SKM-1 (cell line): ENCODE results near the gene CYP2B6.
"Not testable (repeated sequence)": the region's sequence is repeated elsewhere in the genome, so short reads cannot be mapped to it uniquely, and the experiment has no call there.

ENCODE experiments used
- DNase-seq: peaks from one replicate; lab custom pipeline; 2025; ENCODE audit not compliant: unreplicated experiment; lab: John Stamatoyannopoulos, UW

Gene CYP2B6

DNA sequence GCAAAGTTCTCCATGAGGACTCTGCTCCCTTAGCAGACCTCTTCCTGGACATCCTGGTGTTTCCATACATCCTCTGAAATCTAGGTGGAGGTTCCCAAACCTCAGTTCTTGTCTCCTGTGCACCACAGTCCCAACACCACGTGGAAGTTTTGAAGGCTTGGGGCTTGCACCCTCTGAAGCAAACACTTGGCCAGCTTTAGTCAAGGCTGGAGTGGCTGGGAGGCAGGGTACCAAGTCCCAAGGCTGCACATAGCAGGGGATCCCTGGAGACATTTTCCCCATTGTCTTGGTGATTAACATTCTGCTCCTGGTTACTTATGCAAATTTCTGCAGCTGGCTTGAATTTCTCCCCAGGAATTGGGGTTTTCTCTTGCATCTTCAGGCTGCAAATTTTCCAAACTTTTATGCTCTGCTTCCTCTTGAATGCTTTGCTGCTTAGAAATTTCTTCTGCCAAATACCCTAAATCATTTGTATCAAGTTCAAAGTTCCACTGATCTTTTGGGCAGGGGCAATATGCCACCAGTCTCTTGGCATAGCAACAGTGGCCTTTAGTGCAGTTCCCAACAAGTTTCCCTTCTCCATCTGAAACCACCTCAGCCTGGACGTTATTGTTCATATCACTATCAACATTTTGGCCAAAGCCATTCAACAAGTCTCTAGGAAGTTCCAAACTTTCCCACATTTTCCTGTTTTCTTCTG is 10.2 kb upstream of the CYP2B6 start:
- not testable (repeated sequence) for DNase-seq

DNA sequence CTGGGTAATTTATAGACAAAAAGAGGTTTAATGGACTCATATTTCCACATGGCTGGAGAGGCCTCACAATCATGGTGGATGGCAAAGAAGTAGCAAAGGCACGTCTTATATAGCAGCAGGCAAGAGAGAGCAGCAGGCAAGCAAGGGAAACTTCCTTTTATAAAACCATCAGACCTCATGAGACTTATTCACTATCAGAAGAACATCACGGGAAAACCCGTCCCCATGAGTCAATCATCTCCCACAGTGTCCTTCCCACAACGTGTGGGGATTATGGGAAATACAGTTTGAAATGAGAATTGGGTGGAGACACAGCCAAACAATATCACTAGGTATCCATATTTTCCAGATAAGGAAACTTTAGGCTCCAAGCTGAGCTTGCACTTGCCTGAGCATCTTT is 9.5 kb upstream of the CYP2B6 start:
- DNase-seq: no peak

- DNase-seq: no peak
Observed at GRCh38 chr19:40982594-40983101, 8.4 kb upstream of the CYP2B6 start.

DNA sequence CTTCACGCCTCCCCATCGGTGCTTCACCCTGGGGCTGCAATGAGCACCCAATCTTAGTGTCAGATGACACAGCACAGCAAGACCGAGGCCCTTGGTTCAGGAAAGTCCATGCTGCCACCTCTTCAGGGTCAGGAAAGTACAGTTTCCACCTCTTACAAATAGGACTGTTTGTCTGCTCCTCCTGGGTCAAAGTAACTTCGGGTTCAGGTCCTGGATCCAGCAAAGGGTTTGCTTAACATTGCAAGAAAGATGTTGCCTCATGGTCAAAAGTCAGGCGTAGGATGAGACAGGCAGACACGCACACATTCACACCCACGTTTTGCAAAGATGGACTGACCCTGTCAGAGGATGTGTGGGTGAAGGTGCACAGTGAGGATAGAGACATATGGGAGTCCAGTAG is 1.6 kb upstream of the CYP2B6 start:
- no peak for DNase-seq

GRCh38 chr19:40995355-40995754 is 4.3 kb downstream of the CYP2B6 start:
- DNase-seq: no peak

GRCh38 chr19:40999018-40999417 is 7.9 kb downstream of the CYP2B6 start:
- not testable (repeated sequence) for DNase-seq

- no peak for DNase-seq
Observed at GRCh38 chr19:41000310-41000737, 9.2 kb downstream of the CYP2B6 start.

DNA sequence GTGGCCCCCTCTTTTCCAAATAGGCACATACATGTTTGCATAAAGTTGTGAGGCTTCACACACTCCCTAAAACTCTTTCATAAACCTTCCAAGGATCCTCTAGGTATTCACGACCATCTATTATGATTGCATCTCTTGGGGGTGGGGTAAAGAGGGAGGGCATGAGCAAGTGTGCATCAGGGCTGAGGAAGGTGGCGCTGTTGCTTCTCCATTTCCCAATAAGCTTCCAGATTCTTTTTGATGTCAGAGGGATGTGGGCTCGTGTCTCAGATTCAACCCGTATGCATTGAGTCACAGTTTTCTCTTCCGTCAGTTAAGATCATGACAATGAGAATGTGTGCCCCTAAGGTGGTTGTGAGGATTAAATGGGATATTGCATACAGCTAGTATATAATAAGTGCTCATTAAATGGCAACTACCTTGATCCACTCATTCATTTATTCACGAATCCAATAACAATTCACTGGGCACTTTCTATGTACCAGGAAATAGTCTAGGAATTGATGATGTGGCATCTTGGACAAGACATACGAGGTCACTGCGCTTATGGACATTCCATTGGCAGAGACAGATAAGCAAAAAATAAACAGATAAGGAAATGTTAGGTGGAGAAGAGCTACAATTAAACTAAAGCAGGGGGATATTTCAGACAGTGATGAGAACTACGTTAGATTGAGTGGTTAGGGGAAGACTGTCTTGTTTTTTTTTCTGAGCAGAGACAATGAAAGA is 10.3 kb downstream of the CYP2B6 start:
- DNase-seq: no peak

- DNase-seq: not testable (repeated sequence)
Observed at GRCh38 chr19:41003656-41004055, 12.6 kb downstream of the CYP2B6 start.

DNA sequence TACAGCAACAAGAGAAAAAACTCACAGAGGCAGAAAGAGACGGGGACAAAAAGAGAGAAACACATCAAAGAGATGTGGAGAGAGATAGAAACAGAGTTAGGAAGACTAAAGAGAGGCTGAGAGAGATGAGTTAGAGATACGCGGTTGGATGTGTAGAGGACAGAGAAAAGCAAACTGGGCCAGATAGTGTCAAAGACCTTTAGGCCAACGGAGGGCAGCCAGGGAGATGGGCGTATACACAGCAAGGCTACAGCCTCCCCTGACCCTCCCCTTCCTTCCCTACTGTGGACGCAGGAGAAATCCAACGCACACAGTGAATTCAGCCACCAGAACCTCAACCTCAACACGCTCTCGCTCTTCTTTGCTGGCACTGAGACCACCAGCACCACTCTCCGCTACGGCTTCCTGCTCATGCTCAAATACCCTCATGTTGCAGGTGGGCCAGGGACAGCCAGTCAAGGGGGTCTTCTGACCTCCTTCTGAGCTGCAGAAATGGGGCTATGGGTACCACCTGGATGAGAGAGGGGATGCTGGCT is 18.7 kb downstream of the CYP2B6 start:
- no peak for DNase-seq

GRCh38 chr19:41013359-41013758 is 22.3 kb downstream of the CYP2B6 start:
- no peak for DNase-seq

- no peak for DNase-seq
Observed at GRCh38 chr19:41014643-41015042, 23.6 kb downstream of the CYP2B6 start.

DNA sequence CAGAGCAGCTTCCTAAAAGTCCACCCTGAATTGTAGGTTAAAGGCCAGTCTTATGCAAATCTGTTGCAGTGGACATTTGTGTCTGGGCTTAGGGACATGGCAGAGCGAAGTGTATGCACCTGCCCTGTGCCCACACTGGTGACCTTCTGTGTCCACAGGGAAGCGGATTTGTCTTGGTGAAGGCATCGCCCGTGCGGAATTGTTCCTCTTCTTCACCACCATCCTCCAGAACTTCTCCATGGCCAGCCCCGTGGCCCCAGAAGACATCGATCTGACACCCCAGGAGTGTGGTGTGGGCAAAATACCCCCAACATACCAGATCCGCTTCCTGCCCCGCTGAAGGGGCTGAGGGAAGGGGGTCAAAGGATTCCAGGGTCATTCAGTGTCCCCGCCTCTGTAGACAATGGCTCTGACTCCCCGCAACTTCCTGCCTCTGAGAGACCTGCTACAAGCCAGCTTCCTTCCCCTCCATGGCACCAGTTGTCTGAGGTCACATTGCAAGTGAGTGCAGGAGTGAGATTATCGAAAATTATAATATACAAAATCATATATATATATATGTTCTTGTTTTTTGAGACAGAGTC is 25.5 kb downstream of the CYP2B6 start:
- no peak for DNase-seq

- no peak for DNase-seq
Observed at GRCh38 chr19:41018736-41019290, 27.7 kb downstream of the CYP2B6 start.

- no peak for DNase-seq
Observed at GRCh38 chr19:41019346-41019745, 28.3 kb downstream of the CYP2B6 start.

- DNase-seq: no peak
Observed at GRCh38 chr19:41023193-41023592, 32.1 kb downstream of the CYP2B6 start.

DNA sequence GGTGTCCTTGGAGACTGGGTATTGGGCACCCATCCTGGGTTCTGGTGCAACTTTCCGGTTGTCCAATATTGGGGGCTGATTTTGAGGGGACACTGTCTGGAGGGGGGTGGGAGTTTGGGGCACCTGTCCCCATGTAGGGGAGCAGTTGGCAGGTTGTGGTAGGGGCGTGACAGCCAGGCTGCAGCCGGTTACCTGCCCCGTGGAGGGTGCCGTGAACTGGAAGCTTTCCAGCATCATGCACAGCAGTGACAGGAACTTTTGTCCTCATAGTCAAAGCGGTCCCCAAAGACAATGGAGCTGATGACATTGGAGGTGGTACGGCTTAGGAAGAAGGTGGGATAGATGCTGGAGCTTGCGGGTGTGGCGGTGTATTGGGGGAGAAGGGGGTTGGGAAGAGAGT is 34.3 kb downstream of the CYP2B6 start:
- DNase-seq: no peak

DNA sequence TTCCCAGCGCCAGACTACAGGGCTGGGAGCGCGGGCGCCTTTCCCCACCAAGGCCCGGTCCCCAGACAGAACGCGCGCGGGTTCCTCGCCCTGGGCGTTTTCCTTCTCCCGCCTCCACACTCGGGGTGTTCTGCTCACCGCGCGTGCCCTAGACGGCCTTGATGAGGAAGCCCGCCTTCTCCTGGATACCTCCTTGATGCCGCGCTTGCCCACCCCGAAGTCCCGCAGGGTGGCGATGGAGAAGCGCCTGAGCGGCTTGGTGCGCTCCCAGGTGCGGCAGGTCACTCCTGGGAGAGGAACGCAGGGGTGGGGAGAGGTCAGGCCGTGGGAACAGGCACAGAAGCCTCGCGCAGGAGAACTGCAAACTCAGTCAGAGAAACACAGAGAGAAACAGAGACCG is 34.8 kb downstream of the CYP2B6 start:
- DNase-seq: no peak

GRCh38 chr19:41027273-41027967 is 36.3 kb downstream of the CYP2B6 start:
- DNase-seq: no peak

DNA sequence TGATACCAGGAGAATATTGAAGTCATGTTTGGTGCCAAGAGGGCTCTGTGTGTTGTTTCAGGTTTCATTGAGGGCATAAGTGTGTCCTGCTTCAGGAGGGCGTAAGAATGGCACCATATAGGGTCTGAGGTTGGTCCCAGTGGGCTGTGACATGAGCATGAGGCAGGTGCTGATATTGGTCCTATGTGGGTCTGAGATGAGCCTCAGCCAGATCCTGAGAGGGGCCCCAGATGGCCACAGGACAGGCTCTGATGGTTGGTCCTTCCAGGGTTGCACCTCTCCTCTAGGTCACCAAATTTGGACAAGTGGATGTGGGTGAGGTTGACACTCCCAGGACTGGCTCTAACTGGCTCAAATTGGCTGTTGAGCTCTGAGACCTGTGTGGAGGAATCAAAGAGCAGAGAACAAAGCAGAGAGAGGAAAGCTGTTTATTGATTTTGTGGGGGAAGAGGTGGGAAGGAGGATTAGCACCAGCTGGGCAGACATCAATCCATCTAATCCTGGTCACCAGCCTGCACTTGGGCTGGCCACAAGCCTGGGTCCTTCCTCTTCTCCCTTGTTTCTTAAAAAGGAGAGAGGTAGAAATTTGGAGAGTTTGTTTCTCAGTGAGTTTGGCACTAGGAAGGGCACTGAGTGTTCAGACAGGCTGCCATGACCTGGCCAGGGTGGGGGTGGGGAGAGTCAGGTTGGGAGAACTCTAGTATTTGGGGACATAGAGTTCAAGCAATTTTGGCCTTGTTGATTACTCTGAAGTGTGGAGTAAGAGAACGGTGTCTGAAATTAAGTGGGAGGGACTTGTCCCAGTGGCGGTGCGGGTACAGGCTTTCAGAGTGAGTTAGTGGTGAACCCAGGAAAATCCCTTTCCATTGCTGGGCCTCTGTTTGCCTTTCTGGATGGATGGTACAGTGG is 38.7 kb downstream of the CYP2B6 start:
- DNase-seq: no peak
